Keratinocyte (primary cell): ENCODE results near the gene ACADSB.

Experiments used
- CTCF ChIP-seq, 3 experiments: IDR thresholded peaks in 1 of 3; conservative IDR thresholded peaks in 1 of 3; optimal IDR thresholded peaks in 1 of 3; 2 replicates in 2 of 3; 3 replicates in 1 of 3; pipeline versions ENCODE3 to v1.5.1; 2011; ENCODE audit warnings: low read length in 3 of 3, mild to moderate bottlenecking in 3 of 3, moderate library complexity in 2 of 3, control low read depth in 1 of 3, inconsistent platforms in 1 of 3; ENCODE audit not compliant: insufficient read depth in 2 of 3; ENCODE audit errors: extremely low read depth in 1 of 3
- EZH2 ChIP-seq: IDR thresholded peaks from one replicate; pipeline ENCODE4 v1.6.1; 2012; ENCODE audit warnings: inconsistent platforms, mild to moderate bottlenecking, low read length, moderate library complexity

- TF ChIP-seq CTCF (optimal IDR thresholded peaks at IDR 0.05 in 1 of 3, IDR thresholded peaks at IDR 0.05 in 1 of 3, conservative IDR thresholded peaks at IDR 0.05 in 1 of 3; ENCODE audit: extremely low read depth in 1 of 3, insufficient read depth in 2 of 3, low read length in 3 of 3) (no peak), EZH2 (no peak)
Measured at GRCh38 chr10:122968698-122969097, 40.1 kb upstream of the ACADSB start.
